Nephron (organoid): ENCODE measurements around the gene RNF212.

Experiments used
- H3K27ac Mint-ChIP-seq, 3 experiments: 2 replicates each; pipeline ENCODE4 v1.8.0; 2020; ENCODE audit warnings: mixed read lengths in 3 of 3, mild to moderate bottlenecking in 2 of 3, moderate library complexity in 1 of 3
- H3K27me3 Mint-ChIP-seq: 2 replicates; pipeline ENCODE4 v1.8.0; 2021; ENCODE audit warnings: low read depth, mild to moderate bottlenecking, moderate library complexity, mixed read lengths
- H3K36me3 Mint-ChIP-seq: 2 replicates; pipeline ENCODE4 v1.8.0; 2020; ENCODE audit warnings: low read depth, mixed read lengths
- H3K4me1 Mint-ChIP-seq: 2 replicates; pipeline ENCODE4 v1.8.0; 2020; ENCODE audit warnings: mixed read lengths
- H3K4me3 Mint-ChIP-seq, 3 experiments: 2 replicates each; pipeline ENCODE4 v1.8.0; 2020; ENCODE audit warnings: mild to moderate bottlenecking in 3 of 3, mixed read lengths in 3 of 3, moderate library complexity in 2 of 3
- H3K9me3 Mint-ChIP-seq: 2 replicates; pipeline ENCODE4 v1.8.0; 2020; ENCODE audit warnings: mixed read lengths
- CTCF ChIP-seq, 3 experiments: fragments of 200-600 bp; sonication (generic); IDR thresholded peaks; one replicate each; pipeline ENCODE4 v1.5.0; 2021; ENCODE audit warnings: antibody characterized with exemption in 3 of 3; ENCODE audit not compliant: unreplicated experiment in 3 of 3

RNF212 gene

GRCh38 chr4:1028574-1029220 is 84.7 kb downstream of the RNF212 start:
- Mint-ChIP-seq H3K27me3 (no peaks in the 10 kb centered on the region), H3K4me1 (peaks cover 26% of the 10 kb centered on the region), H3K36me3 (peaks cover 11% of the 10 kb centered on the region), H3K4me3 (no peak overlapping the region), H3K27ac (no peak overlapping the region), H3K9me3 (no peaks in the 10 kb centered on the region)
- TF ChIP-seq CTCF (IDR thresholded peaks at IDR 0.05; ENCODE audit: unreplicated experiment in 3 of 3), result no peak

- no peaks in the 10 kb centered on the region for H3K9me3 Mint-ChIP-seq
- H3K36me3 Mint-ChIP-seq, result peaks cover 11% of the 10 kb centered on the region
- no peaks in the 10 kb centered on the region for H3K27me3 Mint-ChIP-seq
- H3K27ac Mint-ChIP-seq, result peak overlapping the region in 1 of 3 experiments; percentile 70
- no peak for TF ChIP-seq CTCF (IDR thresholded peaks at IDR 0.05; ENCODE audit: unreplicated experiment in 3 of 3)
- H3K4me1 Mint-ChIP-seq, result peaks cover 25% of the 10 kb centered on the region
- no peak overlapping the region for H3K4me3 Mint-ChIP-seq
These were observed 85.5 kb downstream of the RNF212 start for GRCh38 chr4:1027915-1028238.

- TF ChIP-seq CTCF (IDR thresholded peaks at IDR 0.05; ENCODE audit: unreplicated experiment in 3 of 3), result no peak
- Mint-ChIP-seq H3K27ac (peak overlapping the region in 1 of 3 experiments; percentile 70), H3K4me3 (no peak overlapping the region), H3K27me3 (no peaks in the 10 kb centered on the region), H3K4me1 (peaks cover 25% of the 10 kb centered on the region), H3K36me3 (peaks cover 11% of the 10 kb centered on the region), H3K9me3 (no peaks in the 10 kb centered on the region)
These were observed 86.0 kb downstream of the RNF212 start for GRCh38 chr4:1027219-1027914.

- Mint-ChIP-seq H3K27me3 (no peaks in the 10 kb centered on the region), H3K4me1 (peaks cover 25% of the 10 kb centered on the region), H3K27ac (peak overlapping the region in 2 of 3 experiments; percentile 62 to 80), H3K36me3 (peaks cover 11% of the 10 kb centered on the region), H3K4me3 (peak overlapping the region in 1 of 3 experiments; percentile 32), H3K9me3 (no peaks in the 10 kb centered on the region)
- TF ChIP-seq CTCF (IDR thresholded peaks at IDR 0.05; ENCODE audit: unreplicated experiment in 3 of 3), result no peak
These were observed 87.2 kb downstream of the RNF212 start for GRCh38 chr4:1026115-1026514.

GRCh38 chr4:1024882-1025545 is 88.3 kb downstream of the RNF212 start:
- peak overlapping the region in 2 of 3 experiments; percentile 23 to 45 for H3K27ac Mint-ChIP-seq

More at GRCh38 chr4:1024882-1025545, 88.3 kb downstream of the RNF212 start:
- no peak for TF ChIP-seq CTCF (IDR thresholded peaks at IDR 0.05; ENCODE audit: unreplicated experiment in 3 of 3)
- Mint-ChIP-seq H3K9me3 (no peaks in the 10 kb centered on the region), H3K36me3 (peaks cover 11% of the 10 kb centered on the region), H3K4me1 (peaks cover 26% of the 10 kb centered on the region), H3K4me3 (peak overlapping the region in 1 of 3 experiments; percentile 55), H3K27me3 (no peaks in the 10 kb centered on the region)
